ENCODE results near the gene UNKL. TPM values are rescaled to one million over a fixed set of nuclear protein-coding genes. Genes with fewer than 3 reads are reported as not detected.
A peak's percentile ranks its signal among the peaks of the same experiment; 100 is the strongest.

UNKL gene
- polyA plus RNA-seq, 10 donors: 4.4 to 13.3 (median 7.1) TPM

GRCh38 chr16:1431497-1432270, 17.2 kb upstream of the UNKL start:
- DNase-seq: no peak

- DNase-seq: peak in 1 of 3 donors; percentile 48
Measured at GRCh38 chr16:1430759-1431496, 16.4 kb upstream of the UNKL start, which contains the start of gene PERCC1. Gene PERCC1, plus strand, starts transcription at chr16:1431078. Its CDS starts 1,516 bp downstream, at chr16:1432594.

DNA sequence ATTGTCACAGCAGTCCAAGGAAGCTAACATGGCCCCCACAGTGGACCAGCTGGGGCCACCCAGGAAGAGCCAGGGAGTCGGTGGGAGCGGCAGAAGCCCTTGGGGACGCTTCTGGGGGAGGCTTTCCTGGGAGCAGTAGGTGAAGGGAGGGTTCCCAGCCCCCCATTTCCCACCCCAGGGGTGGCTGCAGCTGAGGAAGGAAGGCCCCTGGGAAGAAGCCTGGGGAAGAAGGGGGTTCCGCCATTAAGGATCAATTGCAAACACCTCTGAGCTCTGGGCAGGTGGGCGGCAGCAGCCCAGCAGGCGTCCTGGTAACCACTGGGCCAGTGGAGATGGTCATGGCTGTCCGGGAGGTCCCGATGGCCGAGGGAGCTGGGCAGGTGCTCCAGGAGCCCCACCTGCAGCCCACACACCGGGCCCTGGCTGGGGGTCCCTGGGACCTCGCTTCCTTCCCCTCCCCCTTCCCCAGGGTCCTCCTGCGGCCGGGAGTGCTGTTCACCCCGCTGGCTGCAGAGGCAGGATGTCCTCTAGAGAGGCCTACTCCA, 15.8 kb upstream of the UNKL start:
- DNase-seq: no peak

GRCh38 chr16:1429631-1430030, 15.1 kb upstream of the UNKL start:
- no peak for DNase-seq

DNA sequence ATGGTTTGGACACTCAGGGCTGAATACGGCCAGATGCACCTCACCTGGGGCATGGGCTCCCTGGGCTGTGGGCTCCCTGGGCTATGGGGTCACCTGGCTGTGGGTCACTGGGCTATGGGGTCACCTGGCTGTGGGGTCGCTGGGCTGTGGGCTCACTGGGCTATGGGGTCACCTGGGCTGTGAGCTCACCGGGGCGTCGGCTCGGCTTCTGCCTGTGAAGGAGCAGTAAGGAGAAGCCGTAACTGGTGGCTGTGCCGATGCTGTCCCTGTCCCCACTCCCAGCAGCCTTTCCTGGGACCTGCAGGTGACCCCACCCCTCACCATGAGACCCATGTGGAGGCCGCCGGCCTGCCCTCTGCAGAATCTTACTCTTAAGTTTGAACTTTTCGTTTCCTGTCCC, 14.5 kb upstream of the UNKL start:
- no peak for DNase-seq

GRCh38 chr16:1428511-1428910, 14.0 kb upstream of the UNKL start:
- DNase-seq: peak in 1 of 3 donors; percentile 62

GRCh38 chr16:1427473-1428461, 13.3 kb upstream of the UNKL start:
- no peak for DNase-seq

- no peak for DNase-seq
Measured at GRCh38 chr16:1426734-1427471, 12.4 kb upstream of the UNKL start.

GRCh38 chr16:1425616-1426370, 11.3 kb upstream of the UNKL start:
- no peak for DNase-seq

DNA sequence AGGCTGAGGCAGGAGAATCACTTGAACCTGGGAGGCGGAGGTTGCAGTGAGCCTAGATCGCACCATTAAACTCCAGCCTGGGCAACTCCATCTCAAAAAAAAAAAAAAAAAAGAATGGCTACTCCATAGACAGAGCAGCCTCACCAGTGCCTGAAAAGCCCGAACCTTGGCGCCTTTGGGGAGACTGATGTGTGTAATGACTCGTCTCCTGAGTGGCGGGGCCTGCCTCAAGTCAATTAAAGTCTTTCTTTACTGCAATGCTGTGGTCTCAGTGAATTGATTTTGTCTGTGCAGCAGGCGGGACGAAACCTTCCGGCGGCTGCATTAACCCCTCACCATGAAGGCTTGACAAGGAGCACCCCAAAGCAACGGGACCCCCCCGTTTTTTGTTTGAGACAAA, 9.5 kb upstream of the UNKL start:
- DNase-seq: no peak

- no peak for DNase-seq
Measured at GRCh38 chr16:1422076-1422475, 7.6 kb upstream of the UNKL start.

DNA sequence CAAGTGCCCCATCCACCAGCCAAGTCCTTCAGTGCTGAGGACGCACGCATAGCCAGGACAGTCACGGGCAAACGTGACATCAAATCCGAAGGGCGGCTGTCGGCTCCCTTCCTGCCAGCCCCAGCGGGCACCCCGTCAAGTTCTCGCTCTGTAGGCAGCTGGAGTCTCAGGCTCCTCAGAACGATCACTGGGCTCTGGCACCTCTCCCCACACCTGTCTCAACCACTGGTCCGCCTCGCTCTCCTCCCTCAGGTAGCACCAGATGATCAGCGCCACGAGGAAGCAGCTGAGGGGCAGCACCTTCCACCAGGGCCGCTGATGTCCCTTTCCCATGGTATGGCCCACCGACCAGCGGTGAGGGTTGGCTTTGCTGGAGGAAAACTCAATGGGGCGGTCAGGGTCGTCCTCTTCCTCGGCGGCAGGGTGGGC, 5.6 kb upstream of the UNKL start:
- no peak for DNase-seq

DNA sequence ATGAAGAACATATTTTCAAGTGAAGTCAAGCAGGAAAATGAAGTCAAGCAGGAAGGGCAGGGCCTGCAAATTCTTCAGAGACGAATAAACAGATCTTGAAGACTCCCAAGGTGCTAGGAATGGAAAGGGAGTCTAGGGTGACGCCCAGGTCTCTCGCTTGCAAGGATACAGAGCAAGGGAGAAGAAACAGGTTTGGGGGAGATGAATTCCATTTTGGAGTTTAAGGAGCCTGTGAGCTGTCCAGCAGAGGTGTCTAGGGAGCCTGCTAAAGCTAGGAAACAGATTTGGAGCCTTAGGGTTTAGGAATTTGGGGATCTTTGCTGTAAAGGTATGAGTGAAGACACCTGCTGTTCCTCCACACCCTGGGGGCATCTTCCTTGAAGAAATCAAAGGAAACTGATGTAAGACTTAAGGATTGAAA, 2.0 kb upstream of the UNKL start:
- DNase-seq: no peak

DNA sequence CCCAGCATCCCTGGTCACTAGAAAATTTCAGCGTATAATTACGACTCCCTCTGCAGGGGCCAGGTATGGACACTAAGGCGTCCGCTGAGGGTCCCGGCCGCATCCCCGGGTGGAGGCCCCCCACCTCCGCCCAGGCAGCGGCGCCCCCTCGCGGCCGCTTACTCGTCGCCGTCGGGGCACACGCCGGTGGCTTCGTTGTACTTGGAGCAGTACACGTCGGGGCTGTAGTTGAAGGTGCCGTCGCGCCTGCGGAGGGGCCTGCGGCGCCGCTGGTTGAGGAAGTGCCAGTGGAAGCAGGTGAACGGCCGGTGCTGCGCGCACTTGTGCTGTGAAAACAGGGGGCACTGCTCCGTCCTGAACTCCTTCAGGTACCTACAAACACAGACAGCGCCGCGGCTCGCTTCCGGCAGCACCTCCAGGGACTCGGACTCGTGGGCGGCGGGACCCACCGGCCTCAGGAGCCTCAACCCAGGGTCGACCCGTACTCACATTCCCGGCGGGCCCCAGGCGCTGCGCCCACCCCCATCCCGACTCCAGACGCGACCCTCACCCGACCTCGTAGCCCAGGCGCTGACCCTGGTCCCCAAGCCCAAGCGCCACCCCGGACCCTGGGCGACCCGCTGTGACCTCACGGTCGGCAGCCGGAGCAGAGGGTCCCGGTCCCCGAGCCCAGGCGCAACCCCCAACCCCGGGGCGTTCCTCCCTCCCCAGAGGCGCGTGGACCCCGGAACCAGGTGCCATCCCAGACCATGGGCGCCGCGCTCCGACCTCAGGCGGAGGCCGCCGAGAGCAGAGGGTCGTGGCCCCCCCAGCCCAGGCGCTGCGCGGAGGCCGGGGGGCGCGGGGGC, 596 bp downstream of the UNKL start:
- peak; percentile 22 to 71 (median 40) for DNase-seq

GRCh38 chr16:1412847-1413246, 1.7 kb downstream of the UNKL start:
- DNase-seq: no peak

DNA sequence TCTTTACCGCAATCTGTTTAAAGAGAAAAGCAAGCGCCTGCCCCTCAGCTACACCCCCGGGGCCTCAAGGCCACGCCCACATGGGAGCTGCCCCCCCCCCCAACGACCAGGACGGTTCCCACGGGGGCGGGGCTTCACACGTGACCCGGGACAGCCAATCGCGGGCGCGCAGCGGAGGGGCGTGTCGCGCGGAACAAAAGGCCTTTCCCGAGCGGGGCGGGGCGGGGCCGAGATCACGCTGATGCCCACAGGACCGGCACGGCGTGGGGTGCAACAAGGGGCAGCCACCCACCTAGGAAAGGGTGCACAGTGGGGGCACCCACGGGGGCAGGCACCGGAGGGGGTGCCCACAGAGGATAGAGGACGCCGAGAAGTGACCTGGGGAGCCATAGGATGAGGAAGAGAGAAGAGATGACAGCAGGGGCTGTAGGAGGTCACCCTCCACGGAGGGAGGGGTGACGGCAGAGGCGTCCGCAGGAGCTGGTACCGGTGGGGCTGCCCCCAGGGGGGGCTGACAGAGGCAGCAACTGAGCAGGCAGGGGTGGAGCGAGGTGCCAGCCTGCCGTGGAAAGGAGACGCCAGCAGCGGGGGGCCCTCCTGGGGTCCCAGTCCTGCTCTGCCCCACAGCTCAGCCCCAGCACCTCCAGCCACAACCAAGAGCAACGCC, 6.2 kb downstream of the UNKL start:
- DNase-seq: peak; percentile 84 to 95 (median 87)

DNA sequence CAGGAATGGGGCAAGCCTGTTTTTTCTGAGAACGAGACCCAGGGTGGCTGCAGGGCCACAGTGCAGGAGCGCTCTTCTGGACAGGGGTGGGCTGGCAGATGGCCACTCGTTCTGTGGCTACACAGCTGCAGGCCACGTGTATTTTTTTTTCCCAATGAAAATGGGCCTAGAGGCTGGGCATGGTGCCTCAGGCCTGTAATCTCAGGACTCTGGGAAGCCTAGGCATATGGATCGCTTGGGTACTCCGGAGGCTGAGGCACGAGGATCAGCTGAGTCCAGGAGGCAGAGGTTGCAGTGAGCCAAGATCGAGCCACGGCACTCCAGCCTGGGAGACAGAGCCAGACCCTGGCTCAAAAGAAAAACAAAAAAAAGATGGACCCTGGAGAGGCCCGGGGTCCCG, 6.8 kb downstream of the UNKL start:
- DNase-seq: peak in 2 of 3 donors; percentile 19 to 70

DNA sequence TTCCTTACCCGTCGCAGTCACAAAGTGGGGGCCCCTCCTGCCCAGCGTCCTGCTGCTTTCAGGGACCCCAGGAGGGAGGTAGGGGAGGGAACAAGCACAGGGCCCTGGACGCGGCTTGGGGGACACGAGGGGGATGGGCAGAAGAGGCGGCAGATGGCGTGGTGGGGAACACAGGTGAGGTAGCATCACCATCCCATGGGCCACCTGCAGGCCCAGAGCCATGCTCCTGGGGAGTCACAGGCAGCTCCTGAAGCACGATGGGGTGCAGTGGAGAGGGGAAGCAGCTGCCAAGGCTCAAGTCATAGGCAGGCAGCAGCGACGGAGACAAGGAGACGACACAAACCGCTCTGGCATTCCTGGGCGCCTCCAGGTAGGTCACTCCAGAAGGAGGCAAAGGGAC, 10.8 kb downstream of the UNKL start:
- DNase-seq: no peak
